Measurements from ENCODE around the gene ZFHX3. TPM values are rescaled to one million over a fixed set of nuclear protein-coding genes. Genes with fewer than 3 reads are reported as not detected.

Gene ZFHX3
- total and polyA plus RNA-seq, 2 of the 8 experiments (the other 6 are each of a cell fraction or from before 2014, with no cell fraction given), result 0.08 to 0.99 TPM

GRCh38 chr16:73080931-73081330 is 33.0 kb upstream of the ZFHX3 start (continued):
- TF ChIP-seq CHD7 (IDR thresholded peaks at IDR 0.05; ENCODE audit: insufficient replicate concordance, low read length) (no peak), CHD1 (IDR thresholded peaks at IDR 0.05; ENCODE audit: low read depth, low read length) (no peak), SP4 (IDR thresholded peaks at IDR 0.05; ENCODE audit: low read length) (no peak), SAP30 (IDR thresholded peaks at IDR 0.05; ENCODE audit: insufficient read depth, insufficient replicate concordance, low read length) (no peak), PHF8 (conservative IDR thresholded peaks at IDR 0.05; ENCODE audit: low read depth, low read length) (no peak), E2F6 (IDR thresholded peaks at IDR 0.05) (no peak), RFX5 (IDR thresholded peaks at IDR 0.05; ENCODE audit: borderline replicate concordance, low read depth, low read length) (no peak)
